Measurements from ENCODE around the gene KNCN. TPM values are rescaled to one million over a fixed set of nuclear protein-coding genes. Genes with fewer than 3 reads are reported as not detected.

KNCN gene
- total RNA-seq, 1 donor from 2014 or later = not detected

DNA sequence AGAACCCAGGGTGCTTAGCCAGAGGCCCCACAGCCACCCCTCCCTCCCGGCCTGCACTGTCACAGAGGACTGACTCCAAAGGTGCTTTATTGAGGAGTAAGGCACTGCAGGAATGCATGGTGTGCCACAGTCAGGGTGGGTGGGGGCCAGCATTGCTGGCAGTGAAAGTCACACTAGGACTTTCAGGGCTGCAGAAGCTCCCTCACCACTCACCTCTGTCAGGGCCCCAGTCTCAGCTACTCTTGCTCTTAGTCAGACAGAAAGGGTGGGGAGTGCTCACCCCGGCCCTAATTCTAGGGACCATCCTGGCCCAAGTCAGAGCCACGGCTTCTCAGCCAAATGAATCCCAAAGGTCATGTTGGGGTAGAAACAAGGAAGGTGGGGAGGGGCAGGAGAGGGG is 19.4 kb downstream of the KNCN start:
- intact Hi-C loops (cut with micrococcal nuclease) = loop anchor here (1.0 kb wide), 1 partner anchor 193 kb away; no protein-coding TSS in a partner anchor

DNA sequence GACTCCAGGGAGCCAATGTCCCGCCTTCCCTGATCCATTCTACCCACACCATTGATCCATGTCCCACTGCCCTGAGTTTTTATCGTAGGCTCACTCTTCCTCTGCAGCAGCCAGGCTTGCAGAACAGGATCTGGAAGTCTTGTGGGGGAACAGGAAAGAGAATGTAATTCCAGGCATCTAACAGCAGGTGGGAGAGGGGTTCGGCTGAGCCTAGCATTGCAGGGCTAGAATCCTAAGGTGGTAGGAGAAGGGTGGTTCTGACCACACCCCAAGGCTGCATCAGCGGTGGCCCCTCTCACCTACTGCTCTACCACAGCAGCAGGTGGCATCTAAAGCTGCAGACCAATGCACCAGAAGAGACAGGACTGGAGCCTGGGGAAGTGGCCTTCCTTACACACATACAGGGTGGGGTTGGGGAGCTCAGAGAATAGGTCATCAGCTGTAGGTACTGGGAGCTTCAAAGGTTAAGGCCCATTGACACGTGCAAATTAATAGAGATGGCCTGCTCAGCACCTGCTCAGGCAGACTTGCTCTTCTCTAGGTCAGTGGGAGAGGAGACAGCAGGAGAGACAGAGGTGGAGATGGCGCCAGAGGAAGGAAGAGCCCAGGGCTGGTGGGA is 20.5 kb downstream of the KNCN start:
- CTCF ChIA-PET = interaction anchor here (1.5 to 2.7 kb wide), 2 partner anchors 83 to 84 kb away, joined by 3 to 23 read pairs; no protein-coding TSS in a partner anchor
- Mint-ChIP-seq H3K27ac (no peak overlapping the region), H3K4me1 (peaks cover 4% of the 10 kb centered on the region), H3K4me3 (no peak overlapping the region), H3K27me3 (peaks cover 56% of the 10 kb centered on the region), H3K9me3 (no peaks in the 10 kb centered on the region), H3K36me3 (ENCODE audit: low read depth) (no peaks in the 10 kb centered on the region)
- POLR2A ChIA-PET = no interaction called here
- DNase-seq (no peak), ATAC-seq (ENCODE audit: low read depth) (no peak)
- TF ChIP-seq, protein P1, sequence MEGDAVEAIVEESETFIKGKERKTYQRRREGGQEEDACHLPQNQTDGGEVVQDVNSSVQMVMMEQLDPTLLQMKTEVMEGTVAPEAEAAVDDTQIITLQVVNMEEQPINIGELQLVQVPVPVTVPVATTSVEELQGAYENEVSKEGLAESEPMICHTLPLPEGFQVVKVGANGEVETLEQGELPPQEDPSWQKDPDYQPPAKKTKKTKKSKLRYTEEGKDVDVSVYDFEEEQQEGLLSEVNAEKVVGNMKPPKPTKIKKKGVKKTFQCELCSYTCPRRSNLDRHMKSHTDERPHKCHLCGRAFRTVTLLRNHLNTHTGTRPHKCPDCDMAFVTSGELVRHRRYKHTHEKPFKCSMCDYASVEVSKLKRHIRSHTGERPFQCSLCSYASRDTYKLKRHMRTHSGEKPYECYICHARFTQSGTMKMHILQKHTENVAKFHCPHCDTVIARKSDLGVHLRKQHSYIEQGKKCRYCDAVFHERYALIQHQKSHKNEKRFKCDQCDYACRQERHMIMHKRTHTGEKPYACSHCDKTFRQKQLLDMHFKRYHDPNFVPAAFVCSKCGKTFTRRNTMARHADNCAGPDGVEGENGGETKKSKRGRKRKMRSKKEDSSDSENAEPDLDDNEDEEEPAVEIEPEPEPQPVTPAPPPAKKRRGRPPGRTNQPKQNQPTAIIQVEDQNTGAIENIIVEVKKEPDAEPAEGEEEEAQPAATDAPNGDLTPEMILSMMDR (IDR thresholded peaks at IDR 0.05) = no peak
- intact Hi-C loops (cut with micrococcal nuclease) = no loop called here

More for the DNA sequence above, 19.4 kb downstream of the KNCN start:
- H3K36me3 Mint-ChIP-seq (ENCODE audit: low read depth) = no peaks in the 10 kb centered on the region
- TF ChIP-seq, protein P1 (IDR thresholded peaks at IDR 0.05) = no peak
- no peak overlapping the region for H3K4me3 Mint-ChIP-seq
- ChIA-PET CTCF (no interaction called here), POLR2A (no interaction called here)
- peaks cover 4% of the 10 kb centered on the region for H3K4me1 Mint-ChIP-seq
- ATAC-seq (ENCODE audit: low read depth) (no peak), DNase-seq (no peak)
- no peak overlapping the region for H3K27ac Mint-ChIP-seq
- peaks cover 2% of the 10 kb centered on the region for H3K9me3 Mint-ChIP-seq
- peaks cover 57% of the 10 kb centered on the region for H3K27me3 Mint-ChIP-seq

DNA sequence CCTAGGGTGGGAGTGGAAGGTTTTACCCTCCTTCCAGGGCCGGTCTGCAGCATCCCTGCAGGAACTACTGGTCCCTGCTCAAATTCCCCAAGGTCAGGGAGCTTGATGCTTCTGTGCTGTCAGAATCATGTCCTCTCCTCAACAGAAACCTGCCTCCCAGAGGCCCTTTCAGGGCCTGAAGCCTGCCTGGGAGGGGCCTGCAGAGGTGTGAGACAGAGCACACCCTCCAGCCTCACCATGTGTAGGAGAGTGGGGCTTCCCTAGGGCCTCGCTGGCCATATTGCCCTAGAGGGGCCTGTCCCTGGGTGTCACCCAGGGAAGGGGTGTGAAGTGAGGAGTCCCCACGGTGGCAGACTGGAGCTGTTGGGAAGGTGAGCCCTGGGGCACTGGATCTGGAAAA is 21.1 kb downstream of the KNCN start:
- CTCF ChIA-PET = interaction anchor here (1.5 to 2.7 kb wide), 2 partner anchors 82 to 83 kb away, joined by 3 to 23 read pairs; no protein-coding TSS in a partner anchor

DNA sequence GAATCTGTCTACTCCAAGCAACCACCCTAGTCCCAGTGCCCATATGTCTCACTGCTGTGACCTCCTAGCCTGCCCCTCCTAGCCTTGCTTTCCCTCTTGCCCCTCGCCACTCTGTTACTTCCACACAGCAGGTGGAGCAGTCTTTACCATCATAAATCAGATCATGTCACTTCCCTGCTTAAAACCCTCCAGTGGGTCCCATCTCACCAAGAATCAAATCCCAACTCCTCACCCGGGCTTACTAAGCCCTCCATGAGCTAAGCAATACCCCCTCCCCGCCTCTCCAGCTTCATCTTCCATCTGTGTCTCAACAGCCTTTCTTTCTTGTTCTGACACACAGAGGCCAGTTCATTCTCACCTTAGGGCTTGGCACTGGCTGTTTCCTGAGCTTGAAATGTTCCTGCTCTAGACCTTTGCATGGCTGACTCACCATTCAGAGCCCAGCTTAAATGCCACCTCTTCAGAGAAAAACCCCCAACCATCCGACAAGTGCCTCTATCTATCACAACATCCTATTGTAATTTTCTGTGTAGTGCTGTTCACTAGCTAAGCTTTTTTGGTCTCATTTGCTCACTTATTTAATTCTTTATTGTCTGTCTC is 22.3 kb downstream of the KNCN start:
- Mint-ChIP-seq H3K27ac (no peak overlapping the region), H3K27me3 (peaks cover 61% of the 10 kb centered on the region), H3K36me3 (ENCODE audit: low read depth) (no peaks in the 10 kb centered on the region), H3K9me3 (no peaks in the 10 kb centered on the region), H3K4me3 (no peak overlapping the region), H3K4me1 (peaks cover 4% of the 10 kb centered on the region)
- DNase-seq (no peak), ATAC-seq (ENCODE audit: low read depth) (no peak)
- CTCF ChIA-PET = interaction anchor here (0.8 to 2.7 kb wide), 3 partner anchors 19 to 84 kb away, joined by 3 to 23 read pairs (median 8); no protein-coding TSS in a partner anchor
- TF ChIP-seq, protein P1 (IDR thresholded peaks at IDR 0.05) = no peak
- POLR2A ChIA-PET = no interaction called here
- intact Hi-C loops (cut with micrococcal nuclease) = loop anchor here (2.0 kb wide), 1 partner anchor 122 kb away; no protein-coding TSS in a partner anchor

More for the DNA sequence above, 21.1 kb downstream of the KNCN start:
- no peak for ATAC-seq (ENCODE audit: low read depth)
- Mint-ChIP-seq H3K27me3 (peaks cover 61% of the 10 kb centered on the region), H3K27ac (no peak overlapping the region), H3K36me3 (ENCODE audit: low read depth) (no peaks in the 10 kb centered on the region), H3K4me1 (peaks cover 4% of the 10 kb centered on the region), H3K4me3 (no peak overlapping the region), H3K9me3 (no peaks in the 10 kb centered on the region)
- DNase-seq = no peak
- TF ChIP-seq, protein P1 (IDR thresholded peaks at IDR 0.05) = no peak
- intact Hi-C loops (cut with micrococcal nuclease) = no loop called here
- POLR2A ChIA-PET = no interaction called here

DNA sequence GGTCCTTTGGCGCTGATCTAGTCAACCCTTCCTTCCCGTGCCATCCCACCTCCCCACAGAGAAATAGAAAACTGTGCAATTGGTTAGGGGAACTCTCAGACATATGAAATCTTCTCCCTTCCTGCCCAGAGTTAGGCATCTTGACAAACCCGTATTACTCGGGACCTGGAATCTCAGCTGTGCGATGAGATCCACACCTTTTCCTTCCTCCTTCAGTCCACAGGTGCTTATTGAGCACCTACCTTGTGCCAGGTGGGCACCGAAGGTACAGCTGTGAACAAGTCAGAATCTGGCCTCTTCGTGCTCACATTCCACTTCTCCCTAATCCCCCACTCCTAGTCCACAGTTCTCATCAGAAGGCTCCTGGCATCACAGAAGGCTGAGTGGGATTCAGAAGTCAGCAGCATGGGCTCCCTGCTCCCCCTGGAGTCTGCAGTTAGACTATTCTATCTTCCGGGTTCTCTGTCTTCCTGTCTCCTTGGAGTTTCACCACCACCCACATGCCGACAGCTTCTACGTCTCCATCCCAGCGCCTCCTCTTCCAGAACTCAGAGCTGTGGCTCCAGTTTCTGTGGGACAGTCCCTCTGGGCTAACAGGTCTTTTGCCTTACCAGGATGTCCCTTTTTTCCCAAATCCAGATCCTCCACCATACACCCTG is 23.0 kb downstream of the KNCN start:
- peaks cover 2% of the 10 kb centered on the region for H3K4me1 Mint-ChIP-seq
- peaks cover 60% of the 10 kb centered on the region for H3K27me3 Mint-ChIP-seq

More for the DNA sequence above, 23.0 kb downstream of the KNCN start:
- H3K36me3 Mint-ChIP-seq (ENCODE audit: low read depth) = no peaks in the 10 kb centered on the region
- CTCF ChIA-PET = interaction anchor here (0.8 to 2.7 kb wide), 6 partner anchors 20 to 84 kb away, joined by 3 to 23 read pairs (median 6); no protein-coding TSS in a partner anchor
- TF ChIP-seq, protein P1 (IDR thresholded peaks at IDR 0.05) = no peak
- intact Hi-C loops (cut with micrococcal nuclease) = loop anchor here (1.0 to 2.0 kb wide), 4 partner anchors 51 to 122 kb away; no protein-coding TSS in a partner anchor
- ATAC-seq (ENCODE audit: low read depth) (no peak), DNase-seq (no peak)
- no peak overlapping the region for H3K27ac Mint-ChIP-seq
- no peaks in the 10 kb centered on the region for H3K9me3 Mint-ChIP-seq
- POLR2A ChIA-PET = no interaction called here
- H3K4me3 Mint-ChIP-seq = no peak overlapping the region

Measured in activated B cell treated with CpG ODN at 0.5 μM for 24 hours (primary cell).